Brain microvascular endothelial cell (primary cell): ENCODE results near the gene SEPHS2.
"Not testable (repeated sequence)": the region's sequence is repeated elsewhere in the genome, so short reads cannot be mapped to it uniquely, and the experiment has no call there.

Source experiments
- DNase-seq: peaks from one replicate; pipeline ENCODE4 v3.0.0-alpha.2; 2020
- H3K27ac ChIP-seq: fragments of 250-450 bp; sonication (Bioruptor Pico); 2 replicates; pipeline ENCODE4 v1.5.1; 2020; ENCODE audit warnings: mild to moderate bottlenecking, moderate library complexity
- H3K27me3 ChIP-seq: fragments of 250-450 bp; sonication (Bioruptor Pico); replicated peaks from 2 replicates; pipeline ENCODE4 v1.5.1; 2020; ENCODE audit warnings: mild to moderate bottlenecking
- H3K36me3 ChIP-seq: fragments of 250-450 bp; sonication (Bioruptor Pico); replicated peaks from 2 replicates; pipeline ENCODE4 v1.5.1; 2020; ENCODE audit warnings: mild to moderate bottlenecking
- H3K4me3 ChIP-seq: 2 replicates; pipeline ENCODE4 v1.5.1; 2011; ENCODE audit warnings: low read depth, mild to moderate bottlenecking, control low read depth, low read length, moderate library complexity
- in situ Hi-C: cut with HindIII; loops from 2 replicates; pipeline ENCODE4 v1.10.0; 2017; ENCODE audit warnings: low sequenced_read_pairs, low pct_ligation_motif_present
- TF ChIP-seq, protein P1 (sequence below): IDR thresholded peaks from 2 replicates; pipeline ENCODE4 v1.5.1; 2011; ENCODE audit warnings: low read depth, mild to moderate bottlenecking, moderate library complexity, low read length, control low read depth, inconsistent platforms; ENCODE audit errors: missing control alignments

Gene SEPHS2

DNA sequence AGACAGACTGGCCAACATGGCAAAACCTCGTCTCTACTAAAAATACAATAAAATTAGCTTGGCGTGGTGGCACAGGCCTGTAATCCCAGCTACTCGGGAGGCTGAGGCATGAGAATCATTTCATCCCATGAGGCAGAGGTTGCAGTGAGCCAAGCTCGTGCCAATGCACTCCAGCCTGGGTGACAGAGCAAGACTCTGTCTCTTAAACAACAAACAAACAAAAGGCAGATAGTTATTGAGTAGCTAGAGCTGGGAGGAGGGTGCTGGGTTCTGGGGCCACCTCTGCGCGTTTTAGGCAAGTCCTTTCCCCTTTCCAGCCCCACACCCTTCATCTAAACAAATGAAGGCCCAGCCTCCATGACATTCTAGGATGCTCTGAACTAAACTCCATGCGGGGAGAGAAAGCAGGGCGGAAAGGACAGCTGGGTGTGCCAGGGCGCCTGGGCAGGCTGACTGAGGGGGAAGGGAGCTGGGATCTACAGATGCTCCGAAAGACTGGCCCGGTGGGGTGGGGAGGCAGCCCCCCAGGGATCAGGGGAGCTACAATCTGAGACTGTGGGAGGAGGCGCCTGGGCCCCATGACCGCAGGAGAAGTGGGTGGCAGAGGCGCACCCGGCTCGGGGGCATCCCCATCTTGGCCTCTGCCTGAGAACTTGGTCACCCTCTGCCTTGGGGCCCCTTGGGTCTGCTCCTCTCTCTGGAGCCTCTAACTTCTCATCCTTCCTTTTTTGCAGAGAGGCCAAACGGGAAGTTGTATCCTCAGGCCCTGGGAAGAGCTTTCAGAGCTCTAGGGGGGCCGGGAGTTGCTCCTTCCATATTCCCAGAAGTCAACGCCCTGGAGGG, 27.8 kb upstream of the SEPHS2 start:
- H3K27me3 ChIP-seq = peaks cover 20% of the 10 kb centered on the region
- TF ChIP-seq, protein P1, sequence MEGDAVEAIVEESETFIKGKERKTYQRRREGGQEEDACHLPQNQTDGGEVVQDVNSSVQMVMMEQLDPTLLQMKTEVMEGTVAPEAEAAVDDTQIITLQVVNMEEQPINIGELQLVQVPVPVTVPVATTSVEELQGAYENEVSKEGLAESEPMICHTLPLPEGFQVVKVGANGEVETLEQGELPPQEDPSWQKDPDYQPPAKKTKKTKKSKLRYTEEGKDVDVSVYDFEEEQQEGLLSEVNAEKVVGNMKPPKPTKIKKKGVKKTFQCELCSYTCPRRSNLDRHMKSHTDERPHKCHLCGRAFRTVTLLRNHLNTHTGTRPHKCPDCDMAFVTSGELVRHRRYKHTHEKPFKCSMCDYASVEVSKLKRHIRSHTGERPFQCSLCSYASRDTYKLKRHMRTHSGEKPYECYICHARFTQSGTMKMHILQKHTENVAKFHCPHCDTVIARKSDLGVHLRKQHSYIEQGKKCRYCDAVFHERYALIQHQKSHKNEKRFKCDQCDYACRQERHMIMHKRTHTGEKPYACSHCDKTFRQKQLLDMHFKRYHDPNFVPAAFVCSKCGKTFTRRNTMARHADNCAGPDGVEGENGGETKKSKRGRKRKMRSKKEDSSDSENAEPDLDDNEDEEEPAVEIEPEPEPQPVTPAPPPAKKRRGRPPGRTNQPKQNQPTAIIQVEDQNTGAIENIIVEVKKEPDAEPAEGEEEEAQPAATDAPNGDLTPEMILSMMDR = no peak
- no peak for DNase-seq
- no peaks in the 10 kb centered on the region for H3K36me3 ChIP-seq
- no peak overlapping the region for H3K27ac ChIP-seq
- H3K4me3 ChIP-seq = no peak overlapping the region
- in situ Hi-C loops = no loop called here

DNA sequence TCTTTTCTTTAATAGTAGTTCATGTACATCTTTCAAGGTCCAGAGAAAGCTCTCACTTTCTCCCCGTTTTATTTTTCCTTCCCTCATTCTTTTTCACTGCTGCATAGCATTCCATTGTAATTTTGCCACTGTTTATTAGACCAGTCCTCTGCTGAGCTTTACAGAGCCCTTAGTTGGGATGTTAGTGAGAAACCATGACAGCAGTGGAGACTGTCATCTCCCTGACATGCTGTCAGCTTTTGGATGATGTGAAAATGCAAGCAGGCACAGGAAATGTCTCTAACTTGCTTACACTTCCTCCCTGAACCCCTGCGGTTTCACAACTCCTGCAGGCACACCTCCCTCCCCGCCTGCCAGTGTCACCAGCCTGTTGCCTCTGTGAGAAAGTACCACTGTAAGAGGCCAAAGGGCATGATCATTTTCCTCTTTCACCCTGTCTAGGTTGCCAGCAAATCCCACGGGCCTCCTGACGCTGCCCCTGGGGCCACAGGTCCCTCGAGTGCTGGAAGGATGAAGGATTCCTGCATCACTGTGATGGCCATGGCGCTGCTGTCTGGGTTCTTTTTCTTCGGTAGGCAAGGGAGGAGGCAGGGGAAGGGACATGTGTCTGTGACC, 26.8 kb upstream of the SEPHS2 start, which contains the start of gene ITGAL:
Gene ITGAL (plus strand): TSS at position 415 of the 615 bp plus-strand sequence. CDS start 96 bp downstream, at position 511.
- in situ Hi-C loops = no loop called here
- no peak within 1 kb of the TSS for H3K4me3 ChIP-seq
- no peak for DNase-seq
- peaks cover 20% of the 10 kb centered on the region for H3K27me3 ChIP-seq
- H3K36me3 ChIP-seq = no peaks in the 10 kb centered on the region
- TF ChIP-seq, protein P1 = no peak
- H3K27ac ChIP-seq = no peak within 1 kb of the TSS

DNA sequence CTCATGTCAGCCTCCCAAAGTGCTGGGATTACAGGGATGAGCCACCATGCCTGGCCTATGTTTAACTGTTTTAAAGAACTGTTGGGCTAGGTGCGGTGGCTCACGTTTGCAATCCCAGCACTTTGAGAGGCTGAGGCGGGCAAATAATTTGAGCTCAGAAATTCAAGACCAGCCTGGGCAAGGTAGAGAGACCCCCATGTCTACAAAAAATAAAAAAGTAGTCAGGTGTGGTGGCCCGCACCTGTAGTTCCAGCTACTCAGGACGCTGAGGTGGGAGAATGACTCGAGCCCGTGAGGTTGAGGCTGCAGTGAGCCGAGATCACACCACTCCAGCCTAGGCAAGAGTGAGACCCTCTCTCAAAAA, 24.9 kb upstream of the SEPHS2 start:
- H3K4me3 ChIP-seq = no peak overlapping the region
- in situ Hi-C loops = no loop called here
- H3K27ac ChIP-seq = no peak overlapping the region

DNA sequence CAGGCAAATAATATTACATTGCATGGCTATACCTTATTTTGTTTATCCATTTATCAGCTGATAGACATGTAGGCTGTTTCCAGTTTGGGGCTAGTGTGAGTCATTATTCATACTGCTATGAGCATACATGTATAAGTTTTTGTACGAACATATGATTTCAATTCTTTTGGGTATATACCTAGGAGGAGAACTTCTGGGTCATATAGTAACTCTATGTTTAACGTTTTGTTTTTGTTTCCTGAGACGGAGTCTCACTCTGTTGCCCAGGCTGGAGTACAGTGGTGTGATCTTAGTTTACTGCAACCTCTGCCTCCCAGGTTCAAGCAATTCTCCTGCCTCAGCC, 24.5 kb upstream of the SEPHS2 start:
- DNase-seq = no peak

More for the DNA sequence above, 24.9 kb upstream of the SEPHS2 start:
- Histone ChIP-seq H3K27me3 (peaks cover 20% of the 10 kb centered on the region), H3K36me3 (no peaks in the 10 kb centered on the region)
- DNase-seq = no peak
- TF ChIP-seq, protein P1 = no peak

DNA sequence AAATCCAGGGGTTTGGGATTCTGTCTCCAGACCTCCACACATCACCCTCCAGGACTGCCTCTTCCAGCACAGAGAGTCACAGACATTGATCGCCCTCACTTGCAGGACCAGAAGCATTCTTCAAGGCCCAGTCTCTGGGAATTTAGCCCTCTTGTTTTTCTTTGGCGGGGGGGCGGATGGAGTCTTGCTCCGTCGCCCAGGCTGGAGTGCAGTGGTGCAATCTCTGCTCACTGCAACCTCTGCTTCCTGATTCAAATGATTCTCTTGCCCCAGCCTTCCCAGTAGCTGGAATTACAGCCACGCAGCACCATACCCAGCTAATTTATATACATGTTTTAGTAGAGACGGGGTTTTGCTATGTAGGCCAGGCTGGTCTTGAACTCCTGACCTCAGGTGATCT, 18.4 kb upstream of the SEPHS2 start:
- in situ Hi-C loops = no loop called here
- TF ChIP-seq, protein P1 = no peak
- H3K4me3 ChIP-seq = no peak overlapping the region
- no peak overlapping the region for H3K27ac ChIP-seq
- H3K27me3 ChIP-seq = no peaks in the 10 kb centered on the region
- no peak for DNase-seq
- H3K36me3 ChIP-seq = no peaks in the 10 kb centered on the region

More for the DNA sequence above, 24.5 kb upstream of the SEPHS2 start:
- TF ChIP-seq, protein P1 = no peak
- no peaks in the 10 kb centered on the region for H3K36me3 ChIP-seq
- in situ Hi-C loops = no loop called here
- no peak overlapping the region for H3K4me3 ChIP-seq
- no peak overlapping the region for H3K27ac ChIP-seq
- H3K27me3 ChIP-seq = peaks cover 17% of the 10 kb centered on the region

DNA sequence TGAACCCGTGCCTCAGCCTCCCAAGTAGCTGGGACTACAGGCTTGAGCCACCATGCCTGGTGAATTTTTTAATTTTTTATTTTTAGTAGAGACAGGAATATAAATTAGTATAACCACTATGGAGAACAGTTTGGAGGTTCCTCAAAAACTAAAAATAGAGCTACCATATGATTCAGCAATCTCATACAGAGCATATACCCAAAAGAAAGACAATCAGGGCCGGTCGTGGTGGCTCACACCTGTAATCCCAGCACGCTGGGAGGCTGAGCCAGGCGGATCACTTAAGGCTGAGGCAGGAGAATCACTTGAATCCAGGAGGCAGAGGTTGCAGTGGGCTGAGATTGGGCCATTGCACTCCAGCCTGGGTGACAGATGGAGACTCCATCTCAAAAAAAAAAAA, 15.8 kb upstream of the SEPHS2 start:
- in situ Hi-C loops, H3K27ac ChIP-seq: not testable (repeated sequence)

More for the DNA sequence above, 15.8 kb upstream of the SEPHS2 start:
- H3K36me3 ChIP-seq, H3K27me3 ChIP-seq, DNase-seq, H3K4me3 ChIP-seq: not testable (repeated sequence)
